ENCODE measurements around the gene CCDC170.

DNA sequence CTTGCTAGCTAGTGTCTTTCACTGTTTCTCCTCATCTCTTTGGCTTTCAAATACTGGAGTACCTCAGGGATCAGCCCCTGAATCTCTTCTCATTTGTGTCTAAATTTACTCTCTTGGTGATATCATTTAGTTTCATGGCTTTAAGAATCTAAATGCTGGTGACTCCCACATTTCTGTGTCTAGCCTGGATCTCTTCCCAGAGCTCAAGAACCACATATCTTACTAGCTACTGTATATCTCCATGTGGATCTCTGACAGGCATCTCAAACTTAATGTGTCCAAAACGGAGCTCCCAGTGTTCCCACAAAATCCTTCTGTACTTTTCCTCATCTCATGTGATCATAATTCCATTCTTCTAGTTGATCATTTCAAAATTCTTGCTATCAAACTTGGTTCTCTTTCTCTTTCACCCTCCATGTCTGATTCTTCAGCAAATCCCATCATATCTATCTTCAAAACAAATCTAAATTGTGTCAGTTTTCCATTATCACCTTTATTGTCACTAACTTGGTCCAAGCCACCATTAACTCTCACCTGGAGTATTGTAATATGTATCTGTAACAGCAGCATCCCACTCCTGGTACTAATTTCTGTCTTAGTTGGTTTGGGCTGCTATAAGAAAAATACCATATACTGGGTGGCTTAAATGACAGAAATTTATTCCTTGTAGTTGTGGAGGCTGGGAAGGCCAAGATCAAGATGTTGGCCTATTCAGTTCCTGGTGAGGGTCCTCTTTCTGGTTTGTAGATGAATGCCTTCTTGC is 45.9 kb downstream of the CCDC170 start:
- no peak for TF ChIP-seq CTCF (conservative IDR thresholded peaks at IDR 0.05 in 1 of 2, IDR thresholded peaks at IDR 0.05 in 1 of 2; ENCODE audit: extremely low read depth in 1 of 2, insufficient read depth in 1 of 2, low read depth in 1 of 2, low read length in 2 of 2)
- no peak for TF ChIP-seq EZH2 (IDR thresholded peaks at IDR 0.05; ENCODE audit: borderline replicate concordance, low read length)

Measured in mammary epithelial cell (primary cell).